HCT116 (cell line): ENCODE results near the gene HOXC4.

Experiments used
- ATF3 ChIP-seq: IDR thresholded peaks from 2 replicates; pipeline ENCODE4 v1.6.1; 2012
- CBX3 ChIP-seq: IDR thresholded peaks from 2 replicates; pipeline ENCODE4 v1.6.1; 2012; ENCODE audit warnings: low read depth
- CTCF ChIP-seq, 3 experiments: fragments of 200-600 bp in 1 of 3; sonication (generic) in 1 of 3; IDR thresholded peaks in 2 of 3; conservative IDR thresholded peaks in 1 of 3; 2 replicates each; pipeline ENCODE4 v1.5.1; 2012 to 2017; ENCODE audit warnings: low read depth in 2 of 3, low read length in 2 of 3, antibody characterized with exemption in 1 of 3, borderline replicate concordance in 1 of 3, control low read depth in 1 of 3, mild to moderate bottlenecking in 1 of 3, mixed read lengths in 1 of 3, mixed run types in 1 of 3, moderate library complexity in 1 of 3; ENCODE audit not compliant: insufficient read depth in 1 of 3
- ELF1 ChIP-seq: IDR thresholded peaks from 2 replicates; pipeline ENCODE4 v1.6.1; 2012; ENCODE audit warnings: low read depth, borderline replicate concordance
- MAX ChIP-seq: IDR thresholded peaks from 2 replicates; pipeline ENCODE4 v1.6.1; 2012
- TCF7L2 ChIP-seq: IDR thresholded peaks from 2 replicates; pipeline ENCODE4 v1.7.0; 2011; ENCODE audit warnings: borderline replicate concordance, inconsistent platforms; ENCODE audit not compliant: insufficient read depth, insufficient read length; ENCODE audit errors: extremely low read depth

- TF ChIP-seq TCF7L2, result no peak
- no peak for TF ChIP-seq CTCF (IDR thresholded peaks at IDR 0.05 in 2 of 3, conservative IDR thresholded peaks at IDR 0.05 in 1 of 3; ENCODE audit: borderline replicate concordance in 1 of 3, insufficient read depth in 1 of 3, low read depth in 2 of 3, low read length in 2 of 3)
- no peak for TF ChIP-seq MAX
- no peak for TF ChIP-seq CBX3
- TF ChIP-seq ATF3, result no peak
- no peak for TF ChIP-seq ELF1
Measured at GRCh38 chr12:54039417-54040147, 14.1 kb upstream of the HOXC4 start.
